Measurements from ENCODE around the gene TMPRSS5. TPM values are rescaled to one million over a fixed set of nuclear protein-coding genes. Genes with fewer than 3 reads are reported as not detected.

TMPRSS5 gene
- total RNA-seq, 2 donors from 2014 or later = 0.16 to 0.19 TPM

- H3K27ac ChIP-seq = no peak overlapping the region
- no peak for DNase-seq (ENCODE audit: low spot score)
- no peaks in the 10 kb centered on the region for H3K36me3 ChIP-seq
- no peaks in the 10 kb centered on the region for H3K4me1 ChIP-seq
- no peak overlapping the region for H3K4me3 ChIP-seq
- no peaks in the 10 kb centered on the region for H3K27me3 ChIP-seq
- no peak for TF ChIP-seq CTCF (IDR thresholded peaks at IDR 0.05)
- H3K9me3 ChIP-seq = no peaks in the 10 kb centered on the region
These were observed 10.9 kb downstream of the TMPRSS5 start for GRCh38 chr11:113695207-113695606.

GRCh38 chr11:113694390-113694789 lies 11.7 kb downstream of the TMPRSS5 start:
- no peak for DNase-seq (ENCODE audit: low spot score)
- TF ChIP-seq CTCF (IDR thresholded peaks at IDR 0.05) = no peak
- Histone ChIP-seq H3K4me3 (no peak overlapping the region), H3K36me3 (no peaks in the 10 kb centered on the region), H3K27me3 (no peaks in the 10 kb centered on the region), H3K4me1 (no peaks in the 10 kb centered on the region), H3K9me3 (no peaks in the 10 kb centered on the region), H3K27ac (no peak overlapping the region)

- Histone ChIP-seq H3K4me1 (no peaks in the 10 kb centered on the region), H3K27me3 (no peaks in the 10 kb centered on the region), H3K27ac (no peak overlapping the region), H3K4me3 (no peak overlapping the region), H3K9me3 (no peaks in the 10 kb centered on the region), H3K36me3 (no peaks in the 10 kb centered on the region)
- TF ChIP-seq CTCF (IDR thresholded peaks at IDR 0.05) = no peak
- DNase-seq (ENCODE audit: low spot score) = no peak
These were observed 13.1 kb downstream of the TMPRSS5 start for GRCh38 chr11:113693030-113693429.

GRCh38 chr11:113690619-113691569 lies 15.2 kb downstream of the TMPRSS5 start:
- Histone ChIP-seq H3K27ac (no peak overlapping the region), H3K4me3 (no peak overlapping the region), H3K27me3 (no peaks in the 10 kb centered on the region), H3K9me3 (no peaks in the 10 kb centered on the region), H3K36me3 (no peaks in the 10 kb centered on the region), H3K4me1 (no peaks in the 10 kb centered on the region)
- DNase-seq (ENCODE audit: low spot score) = no peak
- peak in 1 of 2 donors; percentile 33 for TF ChIP-seq CTCF (IDR thresholded peaks at IDR 0.05)

GRCh38 chr11:113689768-113690618 lies 16.1 kb downstream of the TMPRSS5 start:
- H3K4me3 ChIP-seq = no peak overlapping the region
- no peaks in the 10 kb centered on the region for H3K9me3 ChIP-seq
- no peaks in the 10 kb centered on the region for H3K27me3 ChIP-seq
- H3K4me1 ChIP-seq = no peaks in the 10 kb centered on the region
- DNase-seq (ENCODE audit: low spot score) = no peak
- no peak overlapping the region for H3K27ac ChIP-seq
- TF ChIP-seq CTCF (IDR thresholded peaks at IDR 0.05) = no peak
- H3K36me3 ChIP-seq = no peaks in the 10 kb centered on the region
